Fibroblast of the aortic adventitia (primary cell): Measurements from ENCODE around the gene AARSD1. TPM values are rescaled to one million over a fixed set of nuclear protein-coding genes. Genes with fewer than 3 reads are reported as not detected.
"Not testable (repeated sequence)": the region's sequence is repeated elsewhere in the genome, so short reads cannot be mapped to it uniquely, and the experiment has no call there.

Source experiments
- DNase-seq: peaks from one replicate; pipeline ENCODE4 v3.0.0-alpha.2; 2010; ENCODE audit warnings: low read depth
- H3K4me3 ChIP-seq: 2 replicates; pipeline ENCODE4 v1.5.1; 2011; ENCODE audit warnings: low read depth, mild to moderate bottlenecking, control low read depth, low read length, moderate library complexity
- total RNA-seq: library from RNA; depleted of rRNA; stranded (reverse); fragments of >200 nt; gene quantifications from 2 replicates; pipeline ENCODE4 v1.2.3, GENCODE V29; 2012; ENCODE audit warnings: low replicate concordance
- TF ChIP-seq, protein P1 (sequence below): IDR thresholded peaks from 2 replicates; pipeline ENCODE4 v1.5.1; 2011; ENCODE audit warnings: mild to moderate bottlenecking, low read length, control low read depth, inconsistent platforms; ENCODE audit not compliant: insufficient read depth

The AARSD1 gene
- total RNA-seq, 1 donor, result 18.9 TPM

DNA sequence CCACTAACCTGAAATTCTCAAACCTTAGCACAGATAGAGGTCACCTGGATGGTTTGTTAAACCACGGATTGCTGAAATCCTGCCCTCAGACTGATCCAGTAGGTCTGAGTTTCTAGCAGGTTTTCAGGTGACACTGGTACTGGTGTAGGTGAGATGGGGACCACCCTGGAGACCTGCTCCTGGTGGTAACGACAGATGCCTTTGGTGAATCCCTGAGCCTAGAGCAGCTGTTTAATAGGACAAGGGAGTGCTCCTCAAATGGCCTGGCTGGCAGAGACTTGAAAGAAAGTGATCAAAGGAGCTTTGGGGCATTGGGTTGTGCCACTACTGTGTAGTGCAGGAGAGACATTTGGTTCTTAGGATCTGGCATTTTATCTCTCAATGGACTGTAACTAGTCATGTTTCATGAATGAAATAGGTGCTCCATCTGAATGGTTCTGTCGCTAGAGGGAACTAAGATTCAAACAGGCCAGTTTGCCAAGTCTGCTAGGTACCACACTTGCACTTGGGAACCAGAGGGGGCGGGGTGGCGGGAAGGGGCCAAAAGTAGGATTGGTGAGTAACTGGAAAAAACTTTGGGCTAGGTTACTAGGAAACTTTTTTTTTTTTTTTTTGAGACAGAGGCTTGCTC, 39.4 kb upstream of the AARSD1 start:
- peak; percentile 62 for DNase-seq
- no peak overlapping the region for H3K4me3 ChIP-seq
- TF ChIP-seq, protein P1, sequence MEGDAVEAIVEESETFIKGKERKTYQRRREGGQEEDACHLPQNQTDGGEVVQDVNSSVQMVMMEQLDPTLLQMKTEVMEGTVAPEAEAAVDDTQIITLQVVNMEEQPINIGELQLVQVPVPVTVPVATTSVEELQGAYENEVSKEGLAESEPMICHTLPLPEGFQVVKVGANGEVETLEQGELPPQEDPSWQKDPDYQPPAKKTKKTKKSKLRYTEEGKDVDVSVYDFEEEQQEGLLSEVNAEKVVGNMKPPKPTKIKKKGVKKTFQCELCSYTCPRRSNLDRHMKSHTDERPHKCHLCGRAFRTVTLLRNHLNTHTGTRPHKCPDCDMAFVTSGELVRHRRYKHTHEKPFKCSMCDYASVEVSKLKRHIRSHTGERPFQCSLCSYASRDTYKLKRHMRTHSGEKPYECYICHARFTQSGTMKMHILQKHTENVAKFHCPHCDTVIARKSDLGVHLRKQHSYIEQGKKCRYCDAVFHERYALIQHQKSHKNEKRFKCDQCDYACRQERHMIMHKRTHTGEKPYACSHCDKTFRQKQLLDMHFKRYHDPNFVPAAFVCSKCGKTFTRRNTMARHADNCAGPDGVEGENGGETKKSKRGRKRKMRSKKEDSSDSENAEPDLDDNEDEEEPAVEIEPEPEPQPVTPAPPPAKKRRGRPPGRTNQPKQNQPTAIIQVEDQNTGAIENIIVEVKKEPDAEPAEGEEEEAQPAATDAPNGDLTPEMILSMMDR, result peak; percentile 21

DNA sequence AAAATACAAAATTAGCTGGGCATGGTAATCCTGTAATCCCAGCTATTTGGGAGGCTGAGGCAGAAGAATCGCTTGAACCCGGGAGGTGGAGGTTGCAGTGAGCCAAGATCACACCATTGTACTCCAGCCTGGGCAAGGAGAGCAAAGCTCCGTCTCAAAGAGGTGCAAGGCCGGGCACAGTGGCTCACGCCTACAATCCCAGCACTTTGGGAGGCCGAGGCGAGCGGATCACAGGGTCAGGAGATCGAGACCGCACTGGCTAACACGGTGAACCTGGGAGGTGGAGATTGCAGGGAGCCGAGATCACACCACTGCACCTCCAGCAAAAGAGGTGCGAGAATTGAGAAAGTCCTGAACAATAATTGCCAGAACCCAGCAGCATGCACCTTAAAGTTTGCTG, 36.6 kb upstream of the AARSD1 start:
- H3K4me3 ChIP-seq, DNase-seq: not testable (repeated sequence)

DNA sequence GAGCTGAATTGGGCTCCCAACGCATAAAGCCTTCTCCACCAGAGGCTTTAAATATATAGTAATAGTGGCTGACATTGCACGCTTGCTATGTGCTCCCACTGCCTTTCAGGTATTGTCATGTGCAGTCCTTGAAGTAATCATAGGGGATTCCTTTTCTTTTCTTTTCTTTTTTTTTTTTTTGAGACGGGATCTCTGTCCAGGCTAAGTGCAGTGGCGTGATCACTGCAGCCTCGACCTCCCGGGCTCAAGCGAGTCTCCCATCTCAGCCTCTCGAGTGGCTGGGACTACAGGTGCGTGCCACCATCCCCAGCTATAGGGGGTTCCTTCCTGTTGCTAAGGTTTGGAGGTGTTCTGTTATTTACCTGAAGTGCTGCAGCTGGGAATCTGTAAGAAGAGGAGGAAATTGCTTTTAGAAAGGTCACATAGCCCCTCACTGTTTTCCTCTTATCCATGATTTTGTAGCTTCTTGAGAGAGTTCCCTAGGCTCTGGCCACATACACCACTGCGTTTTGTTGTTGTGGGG, 34.8 kb upstream of the AARSD1 start:
- TF ChIP-seq, protein P1, result no peak
- peak overlapping the region; percentile 91 for H3K4me3 ChIP-seq
- no peak for DNase-seq

DNA sequence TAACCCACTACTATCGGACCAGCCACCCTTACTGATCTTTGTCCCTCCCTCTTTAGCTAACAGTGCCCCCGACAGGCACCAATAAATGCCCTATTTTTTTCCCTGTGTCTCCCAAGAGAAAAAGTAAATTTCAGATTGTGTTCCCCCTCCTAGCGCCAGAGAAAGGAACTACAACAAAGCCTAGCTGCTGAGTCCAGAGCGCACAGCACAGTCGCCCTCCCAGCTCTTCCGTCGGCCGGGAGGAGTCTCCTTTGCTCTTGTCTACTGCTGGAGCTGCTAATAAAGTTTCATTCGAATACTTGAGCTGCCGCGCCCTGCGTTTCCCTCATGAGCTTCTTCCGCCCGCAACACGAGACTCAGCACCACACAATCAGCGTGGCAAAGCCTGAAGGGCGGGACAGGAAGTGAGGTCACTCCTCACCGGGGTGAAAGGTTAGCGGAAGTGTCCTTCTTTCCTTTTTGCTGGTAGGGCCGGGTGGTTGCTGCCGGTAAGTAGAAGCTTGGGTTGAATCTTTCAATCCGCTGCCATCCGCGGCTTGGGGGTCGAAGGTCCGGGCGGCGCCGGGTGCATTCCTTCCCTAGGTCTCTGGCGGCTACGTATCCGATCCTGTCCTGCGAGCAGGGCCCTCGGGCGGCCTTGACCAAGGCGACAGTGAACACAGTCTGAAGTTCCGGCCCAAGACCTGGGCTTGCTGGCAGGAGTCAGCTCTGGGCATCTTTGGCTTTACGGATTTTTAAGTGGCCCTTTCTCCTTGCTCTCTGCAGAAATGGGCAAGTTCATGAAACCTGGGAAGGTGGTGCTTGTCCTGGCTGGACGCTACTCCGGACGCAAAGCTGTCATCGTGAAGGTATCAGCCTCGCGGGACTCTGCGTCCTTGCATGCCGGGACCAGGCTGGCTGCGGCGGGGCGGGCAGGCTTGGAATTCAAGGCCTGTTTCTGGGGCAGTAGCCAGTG, 34.0 kb upstream of the AARSD1 start, which contains the start of gene RPL27:
RPL27 (plus strand) TSS at position 436 of the 955 bp plus-strand sequence; CDS start at position 768, 332 bp downstream.
- DNase-seq, result peak; percentile 100
- TF ChIP-seq, protein P1, result peak; percentile 88
- peak within 1 kb of the TSS; percentile 91 for H3K4me3 ChIP-seq

DNA sequence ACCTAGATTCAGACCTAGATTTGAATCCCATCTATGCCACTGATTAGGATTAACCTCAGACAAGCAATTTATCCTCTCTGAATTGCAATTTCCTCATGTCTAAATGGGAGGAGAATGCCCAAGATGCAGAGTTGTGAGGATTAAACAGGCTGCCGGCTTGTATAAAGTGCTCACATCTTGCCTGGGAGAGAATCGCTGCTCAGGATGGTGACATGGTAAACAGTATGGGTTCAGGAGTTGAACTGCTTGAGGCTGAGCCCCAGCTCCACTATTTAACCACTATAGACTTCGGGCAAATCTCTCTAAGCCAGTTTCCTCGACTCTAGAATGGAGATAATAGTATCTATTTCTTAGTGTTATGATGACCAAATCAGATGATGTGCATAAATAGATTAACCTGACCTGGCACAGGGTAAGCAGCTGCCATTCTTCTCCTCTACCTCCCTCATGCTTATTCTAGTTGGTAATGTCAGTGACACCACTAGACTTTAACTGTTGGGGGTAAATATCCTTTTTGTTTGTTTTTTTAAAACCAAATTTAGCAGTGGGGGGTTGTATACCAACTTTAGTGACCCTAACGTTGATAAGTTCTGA, 33.2 kb upstream of the AARSD1 start:
- TF ChIP-seq, protein P1, result no peak
- DNase-seq, result no peak
- H3K4me3 ChIP-seq, result peak overlapping the region; percentile 38

DNA sequence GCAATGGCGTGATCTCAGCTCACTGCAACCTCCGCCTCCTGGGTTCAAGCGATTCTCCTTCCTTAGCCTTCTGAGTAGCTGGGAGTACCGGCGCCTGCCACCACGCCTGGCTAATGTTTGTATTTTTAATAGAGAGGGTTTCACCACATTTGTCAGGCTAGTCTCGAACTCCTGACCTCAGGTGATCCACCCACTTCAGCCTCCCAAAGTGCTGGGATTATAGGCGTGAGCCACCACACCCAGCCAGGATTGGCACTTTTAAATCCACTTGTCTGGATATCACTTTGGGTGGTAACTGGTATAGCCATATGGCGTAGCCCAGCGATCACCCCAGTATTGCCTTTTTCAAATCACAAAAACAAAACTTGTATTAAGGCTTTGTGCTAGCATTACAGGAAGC, 29.7 kb upstream of the AARSD1 start:
- not testable (repeated sequence) for DNase-seq, H3K4me3 ChIP-seq

DNA sequence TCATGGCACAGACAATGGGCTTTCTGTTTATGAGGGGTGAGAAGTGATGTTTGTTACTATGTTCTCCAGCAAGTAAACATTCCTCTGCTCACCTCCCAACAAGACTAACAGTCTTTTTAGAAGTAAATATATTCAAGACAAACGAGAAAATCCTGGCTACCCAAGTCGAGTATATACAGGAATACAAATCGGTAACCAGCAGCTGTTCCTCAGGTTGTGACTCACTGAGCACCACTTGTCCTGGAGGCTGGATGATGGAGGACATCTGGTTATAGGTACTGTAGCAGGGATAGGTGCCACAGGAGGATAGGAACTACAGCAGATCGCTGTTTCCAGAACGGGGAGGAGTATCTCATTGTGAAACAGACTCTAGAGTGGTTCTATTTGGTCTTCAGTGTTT, 28.6 kb upstream of the AARSD1 start:
- TF ChIP-seq, protein P1, result no peak
- H3K4me3 ChIP-seq, result no peak overlapping the region
- no peak for DNase-seq
